Esophagus squamous epithelium (tissue), 4 donors: ENCODE results near the gene S100A7A.

Experiments
- POLR2A ChIP-seq, 4 donors: fragments of 450-650 bp; IDR thresholded peaks; one replicate each; pipeline ENCODE4 v1.6.1; 2017; ENCODE audit warnings: antibody characterized with exemption in 4 of 4, mild to moderate bottlenecking in 4 of 4, moderate library complexity in 3 of 4
- TF ChIP-seq, protein P1 (sequence below), 6 experiments: fragments of 450-650 bp in 4 of 6; fragments of 200-600 bp in 2 of 6; sonication (generic) in 2 of 6; IDR thresholded peaks; one replicate each; pipeline ENCODE4 v1.5.1; 2016 to 2019; ENCODE audit warnings: antibody characterized with exemption in 6 of 6, mild to moderate bottlenecking in 4 of 6, moderate library complexity in 4 of 6

DNA sequence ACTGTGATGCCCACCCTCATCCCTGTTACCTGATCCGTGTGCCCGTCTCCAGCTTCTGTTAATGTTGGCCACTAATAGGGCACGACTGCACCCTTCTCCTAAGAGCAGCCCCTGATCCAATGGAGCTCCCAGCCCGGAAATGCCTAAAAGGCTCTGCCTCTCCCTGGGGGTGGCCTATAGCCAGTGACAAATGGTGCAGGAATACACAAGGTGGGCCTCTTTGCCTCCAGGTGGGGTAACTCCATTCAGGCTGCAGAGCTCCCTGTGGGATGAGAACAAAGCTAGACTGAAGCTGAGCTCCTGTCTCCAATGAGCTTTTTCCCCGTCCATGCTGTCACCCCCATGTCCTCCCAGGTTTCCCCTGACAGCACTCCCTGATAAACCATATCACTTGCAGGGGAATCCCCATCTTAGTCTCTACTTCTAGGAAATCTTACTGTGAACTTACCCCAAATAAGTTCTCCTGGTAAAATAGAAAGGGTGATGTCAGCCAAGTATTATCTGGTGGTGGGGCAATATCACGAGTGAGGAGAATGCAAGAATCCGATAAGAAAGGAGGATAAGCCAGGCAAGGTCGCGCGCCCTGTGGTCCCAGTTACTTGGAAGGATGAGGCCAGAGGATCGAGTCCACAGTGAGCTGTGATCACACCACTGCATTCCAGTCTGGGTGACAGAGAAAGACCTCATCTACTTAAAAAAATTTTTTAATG is 18.6 kb downstream of the S100A7A start:
- TF ChIP-seq POLR2A (IDR thresholded peaks at IDR 0.05) = no peak
- TF ChIP-seq, protein P1, sequence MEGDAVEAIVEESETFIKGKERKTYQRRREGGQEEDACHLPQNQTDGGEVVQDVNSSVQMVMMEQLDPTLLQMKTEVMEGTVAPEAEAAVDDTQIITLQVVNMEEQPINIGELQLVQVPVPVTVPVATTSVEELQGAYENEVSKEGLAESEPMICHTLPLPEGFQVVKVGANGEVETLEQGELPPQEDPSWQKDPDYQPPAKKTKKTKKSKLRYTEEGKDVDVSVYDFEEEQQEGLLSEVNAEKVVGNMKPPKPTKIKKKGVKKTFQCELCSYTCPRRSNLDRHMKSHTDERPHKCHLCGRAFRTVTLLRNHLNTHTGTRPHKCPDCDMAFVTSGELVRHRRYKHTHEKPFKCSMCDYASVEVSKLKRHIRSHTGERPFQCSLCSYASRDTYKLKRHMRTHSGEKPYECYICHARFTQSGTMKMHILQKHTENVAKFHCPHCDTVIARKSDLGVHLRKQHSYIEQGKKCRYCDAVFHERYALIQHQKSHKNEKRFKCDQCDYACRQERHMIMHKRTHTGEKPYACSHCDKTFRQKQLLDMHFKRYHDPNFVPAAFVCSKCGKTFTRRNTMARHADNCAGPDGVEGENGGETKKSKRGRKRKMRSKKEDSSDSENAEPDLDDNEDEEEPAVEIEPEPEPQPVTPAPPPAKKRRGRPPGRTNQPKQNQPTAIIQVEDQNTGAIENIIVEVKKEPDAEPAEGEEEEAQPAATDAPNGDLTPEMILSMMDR (IDR thresholded peaks at IDR 0.05) = no peak
